Measurements from ENCODE around the gene B3GALT6. TPM values are rescaled to one million over a fixed set of nuclear protein-coding genes. Genes with fewer than 3 reads are reported as not detected.

Gene B3GALT6
- total RNA-seq, 6 experiments from 2014 or later, result 24.5 to 35.7 (median 25.8) TPM

DNA sequence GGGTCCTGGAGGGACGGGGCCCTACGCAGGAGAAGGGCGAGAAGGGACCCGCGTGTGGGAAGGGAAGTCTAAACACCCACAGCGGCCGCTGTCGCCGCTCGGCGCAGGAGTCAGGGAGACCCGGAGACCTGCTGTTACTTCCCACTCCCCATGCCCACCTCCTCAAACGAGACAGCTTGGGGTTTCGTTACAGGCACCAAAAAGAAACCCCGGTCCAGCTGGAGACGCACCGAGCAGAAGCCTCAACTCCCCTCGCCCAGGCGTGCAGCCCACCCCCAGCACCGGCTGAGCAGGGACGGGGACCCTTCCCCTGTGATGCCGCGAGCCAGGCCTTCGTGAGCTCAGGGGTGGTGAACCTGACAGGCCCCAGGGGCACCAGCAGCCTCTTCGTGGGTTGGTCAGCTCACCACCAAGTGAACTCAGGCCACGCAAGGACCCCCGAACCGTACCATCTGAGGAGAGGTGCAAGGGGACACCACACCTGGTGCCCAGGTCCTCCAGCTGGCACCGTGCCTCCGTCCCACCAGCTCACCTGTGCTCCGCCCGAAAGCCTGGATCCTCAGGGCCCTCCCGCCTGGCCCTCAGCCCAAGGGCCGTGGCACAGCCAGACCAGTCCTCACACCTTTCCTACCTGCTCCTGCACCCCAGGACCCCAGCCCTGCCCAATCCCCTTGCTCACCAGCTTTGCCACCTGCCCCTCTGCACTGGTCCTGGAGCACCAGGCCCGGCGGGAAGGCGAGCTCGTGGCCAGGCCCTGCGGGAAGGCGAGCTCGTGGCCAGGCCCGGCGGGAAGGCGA lies 5.3 kb upstream of the B3GALT6 start:
- no peak for DNase-seq
- no peak for TF ChIP-seq CTCF (IDR thresholded peaks at IDR 0.05)
- Mint-ChIP-seq H3K27ac (no peak overlapping the region), H3K36me3 (ENCODE audit: low read depth) (peaks cover 32% of the 10 kb centered on the region), H3K4me1 (ENCODE audit: low read depth) (peaks cover 14% of the 10 kb centered on the region), H3K27me3 (ENCODE audit: insufficient read depth) (peaks cover 4% of the 10 kb centered on the region; the same call in 1 of the 2 replicates), H3K9me3 (no peaks in the 10 kb centered on the region), H3K4me3 (no peak overlapping the region)

DNA sequence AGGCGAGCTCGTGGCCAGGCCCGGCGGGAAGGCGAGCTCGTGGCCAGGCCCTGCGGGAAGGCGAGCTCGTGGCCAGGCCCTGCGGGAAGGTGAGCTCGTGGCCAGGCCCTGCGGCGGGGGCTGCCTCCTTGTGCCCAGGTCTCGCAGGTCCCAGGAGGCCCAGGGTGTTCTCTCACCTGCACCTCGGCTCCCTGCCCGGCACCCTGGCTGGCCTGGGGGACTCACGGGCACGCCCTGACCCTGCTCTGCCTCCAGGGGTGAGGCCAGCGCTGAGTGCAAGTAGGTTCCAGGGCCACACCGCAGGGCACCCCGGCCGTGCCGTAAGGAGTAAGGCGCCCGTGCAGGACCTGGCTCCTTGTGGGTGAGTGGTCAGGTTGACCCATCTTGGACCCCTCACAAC lies 4.7 kb upstream of the B3GALT6 start:
- peaks cover 14% of the 10 kb centered on the region for H3K4me1 Mint-ChIP-seq (ENCODE audit: low read depth)
- peaks cover 32% of the 10 kb centered on the region for H3K36me3 Mint-ChIP-seq (ENCODE audit: low read depth)
- no peak overlapping the region for H3K27ac Mint-ChIP-seq
- no peak for DNase-seq
- no peak overlapping the region for H3K4me3 Mint-ChIP-seq
- no peaks in the 10 kb centered on the region for H3K9me3 Mint-ChIP-seq
- peaks cover 4% of the 10 kb centered on the region; the same call in 1 of the 2 replicates for H3K27me3 Mint-ChIP-seq (ENCODE audit: insufficient read depth)
- TF ChIP-seq CTCF (IDR thresholded peaks at IDR 0.05), result no peak

- DNase-seq, result no peak
- no peaks in the 10 kb centered on the region for H3K9me3 Mint-ChIP-seq
- no peak for TF ChIP-seq CTCF (IDR thresholded peaks at IDR 0.05)
- peaks cover 4% of the 10 kb centered on the region; the same call in 1 of the 2 replicates for H3K27me3 Mint-ChIP-seq (ENCODE audit: insufficient read depth)
- H3K4me3 Mint-ChIP-seq, result no peak overlapping the region
- no peak overlapping the region for H3K27ac Mint-ChIP-seq
- H3K36me3 Mint-ChIP-seq (ENCODE audit: low read depth), result peaks cover 27% of the 10 kb centered on the region
- H3K4me1 Mint-ChIP-seq (ENCODE audit: low read depth), result peaks cover 14% of the 10 kb centered on the region
Measured at GRCh38 chr1:1228187-1228586, 3.9 kb upstream of the B3GALT6 start.

- H3K27ac Mint-ChIP-seq, result no peak overlapping the region
- H3K36me3 Mint-ChIP-seq (ENCODE audit: low read depth), result peaks cover 30% of the 10 kb centered on the region
- H3K27me3 Mint-ChIP-seq (ENCODE audit: insufficient read depth), result peaks cover 6% of the 10 kb centered on the region; the same call in 1 of the 2 replicates
Measured at GRCh38 chr1:1228596-1229321, 3.3 kb upstream of the B3GALT6 start.

GRCh38 chr1:1229770-1230169 lies 2.3 kb upstream of the B3GALT6 start:
- Mint-ChIP-seq H3K27ac (no peak overlapping the region; the same call in 1 of the 2 replicates), H3K4me1 (ENCODE audit: low read depth) (peaks cover 30% of the 10 kb centered on the region), H3K36me3 (ENCODE audit: low read depth) (peaks cover 37% of the 10 kb centered on the region), H3K4me3 (peak overlapping the region; percentile 55; the same call in 1 of the 2 replicates), H3K9me3 (peaks cover 6% of the 10 kb centered on the region), H3K27me3 (ENCODE audit: insufficient read depth) (peaks cover 6% of the 10 kb centered on the region; the same call in 1 of the 2 replicates)
- no peak for DNase-seq
- no peak for TF ChIP-seq CTCF (IDR thresholded peaks at IDR 0.05)

More at GRCh38 chr1:1228596-1229321, 3.3 kb upstream of the B3GALT6 start:
- no peak overlapping the region for H3K4me3 Mint-ChIP-seq
- peaks cover 5% of the 10 kb centered on the region for H3K9me3 Mint-ChIP-seq
- DNase-seq, result no peak
- no peak for TF ChIP-seq CTCF (IDR thresholded peaks at IDR 0.05)
- H3K4me1 Mint-ChIP-seq (ENCODE audit: low read depth), result peaks cover 20% of the 10 kb centered on the region

All from HFFc6 (cell line).